Liver (tissue), 9 donors: ENCODE data around the gene MRPS24. TPM values are rescaled to one million over a fixed set of nuclear protein-coding genes. Genes with fewer than 3 reads are reported as not detected.
"Not testable (repeated sequence)": the region's sequence is repeated elsewhere in the genome, so short reads cannot be mapped to it uniquely, and the experiment has no call there.

Experiments
- DNase-seq: peaks from one replicate; pipeline ENCODE4 v3.0.0-alpha.2; 2017; ENCODE audit warnings: low spot score
- H3K27ac ChIP-seq, 2 donors: one replicate each; pipeline ENCODE4 v1.7.0; 2013; ENCODE audit warnings: inconsistent platforms in 2 of 2, low read length in 2 of 2, control low read depth in 1 of 2, low read depth in 1 of 2, mild to moderate bottlenecking in 1 of 2
- H3K27me3 ChIP-seq, 4 donors: one replicate each; pipeline versions ENCODE4 v1.6.1 to v1.7.0; 2013; ENCODE audit warnings: low read length in 3 of 4, inconsistent platforms in 1 of 4, mild to moderate bottlenecking in 1 of 4, moderate library complexity in 1 of 4; ENCODE audit not compliant: control insufficient read depth in 4 of 4, insufficient read depth in 4 of 4
- H3K36me3 ChIP-seq, 4 donors: one replicate each; pipeline versions ENCODE4 v1.6.1 to v1.7.0; 2013; ENCODE audit warnings: low read length in 3 of 4, mild to moderate bottlenecking in 3 of 4, low read depth in 1 of 4, moderate library complexity in 1 of 4; ENCODE audit not compliant: control insufficient read depth in 4 of 4, insufficient read depth in 3 of 4
- H3K4me1 ChIP-seq, 4 donors: one replicate each; pipeline versions ENCODE4 v1.6.1 to v1.7.0; 2013; ENCODE audit warnings: low read length in 3 of 4, mild to moderate bottlenecking in 3 of 4, moderate library complexity in 1 of 4; ENCODE audit not compliant: control insufficient read depth in 4 of 4, insufficient read depth in 4 of 4
- H3K4me3 ChIP-seq, 3 donors: one replicate each; pipeline versions ENCODE4 v1.6.1 to v1.7.0; 2013; ENCODE audit warnings: low read length in 3 of 3, control low read depth in 1 of 3, low read depth in 1 of 3, mild to moderate bottlenecking in 1 of 3
- H3K9ac ChIP-seq, 2 donors: one replicate each; pipeline ENCODE4 v1.7.0; 2013; ENCODE audit warnings: low read length in 2 of 2, mild to moderate bottlenecking in 2 of 2, moderate library complexity in 2 of 2, control low read depth in 1 of 2, low read depth in 1 of 2
- H3K9me3 ChIP-seq, 4 donors: one replicate each; pipeline versions ENCODE4 v1.6.1 to v1.7.0; 2013; ENCODE audit warnings: low read length in 3 of 4; ENCODE audit not compliant: control insufficient read depth in 4 of 4
- ATF3 ChIP-seq: IDR thresholded peaks from 2 replicates; pipeline ENCODE4 v1.6.1; 2016; ENCODE audit warnings: antibody characterized with exemption
- CTCF ChIP-seq: fragments of 150-350 bp; IDR thresholded peaks from 2 replicates; pipeline ENCODE4 v1.5.1; 2017; ENCODE audit warnings: improper control_type of control experiment, low read depth, low read length; ENCODE audit not compliant: missing input control
- EGR1 ChIP-seq, 2 donors: IDR thresholded peaks; 2 replicates each; pipeline ENCODE4 v1.6.1; 2016 to 2018; ENCODE audit warnings: antibody characterized with exemption in 2 of 2, low read depth in 2 of 2
- FOXA1 ChIP-seq: IDR thresholded peaks from 2 replicates; pipeline ENCODE4 v1.6.1; 2016; ENCODE audit warnings: antibody characterized with exemption
- FOXA2 ChIP-seq: IDR thresholded peaks from 2 replicates; pipeline ENCODE4 v1.6.1; 2016; ENCODE audit warnings: antibody characterized with exemption
- HNF4A ChIP-seq, 2 donors: conservative IDR thresholded peaks; 2 replicates each; pipeline ENCODE4 v1.6.1; 2016; ENCODE audit warnings: antibody characterized with exemption in 2 of 2, mild to moderate bottlenecking in 2 of 2
- HNF4G ChIP-seq: IDR thresholded peaks from 2 replicates; pipeline ENCODE4 v1.6.1; 2016; ENCODE audit warnings: antibody characterized with exemption
- JUND ChIP-seq, 2 donors: IDR thresholded peaks; 2 replicates each; pipeline ENCODE4 v1.6.1; 2016; ENCODE audit warnings: antibody characterized with exemption in 2 of 2
- NR2F2 ChIP-seq: IDR thresholded peaks from 2 replicates; pipeline ENCODE4 v1.6.1; 2016; ENCODE audit warnings: antibody characterized with exemption
- RAD21 ChIP-seq, 2 donors: IDR thresholded peaks; 2 replicates each; pipeline ENCODE4 v1.6.1; 2016; ENCODE audit warnings: antibody characterized with exemption in 2 of 2, mild to moderate bottlenecking in 2 of 2
- RXRA ChIP-seq, 2 donors: IDR thresholded peaks; 2 replicates each; pipeline ENCODE4 v1.6.1; 2017 to 2018; ENCODE audit warnings: antibody characterized with exemption in 2 of 2, mild to moderate bottlenecking in 1 of 2
- SP1 ChIP-seq: IDR thresholded peaks from 2 replicates; pipeline ENCODE4 v1.6.1; 2018; ENCODE audit warnings: antibody characterized with exemption, mild to moderate bottlenecking
- TAF1 ChIP-seq: conservative IDR thresholded peaks from 2 replicates; pipeline ENCODE4 v1.6.1; 2016; ENCODE audit warnings: antibody characterized with exemption, mild to moderate bottlenecking
- YY1 ChIP-seq: IDR thresholded peaks from 2 replicates; pipeline ENCODE4 v1.6.1; 2016; ENCODE audit warnings: antibody characterized with exemption, mild to moderate bottlenecking
- WGBS: extraction: QIAGEN DNeasy Blood & Tissue Kit; methylation state at CpG from one replicate; pipeline ENCODE4 v1.1.7; 2013; 5-methylcytosine and 5-hydroxymethylcytosine counted together
- polyA plus RNA-seq, 2 donors: library from polyadenylated mRNA; stranded (reverse) in 1 of 2; unstranded in 1 of 2; fragments of 200-250 nt in 1 of 2; fragments of >200 nt in 1 of 2; fragmentation: Nextera tagmentation in 1 of 2; extraction: Ambion mirVana in 1 of 2; gene quantifications; one replicate each; pipeline versions ENCODE4 v1.2.1 to v1.2.3, GENCODE V29; 2013 to 2015
- total RNA-seq, 2 donors: library from RNA; depleted of rRNA; stranded (reverse); fragments of >200 nt; gene quantifications; one replicate each; pipeline ENCODE4 v1.2.3, GENCODE V29; 2014
- TF ChIP-seq, protein P1 (sequence below): IDR thresholded peaks from 2 replicates; pipeline ENCODE4 v1.6.1; 2016; ENCODE audit warnings: antibody characterized with exemption
- TF ChIP-seq, protein P2 (sequence below): IDR thresholded peaks from 2 replicates; pipeline ENCODE4 v1.6.1; 2016; ENCODE audit warnings: antibody characterized with exemption, mild to moderate bottlenecking
- donor health status: healthy.
- donor health status: healthy.
- donor health status: healthy.
- donor health status: healthy.
- donor health status: healthy.

The MRPS24 gene
- total and polyA plus RNA-seq, 4 donors: 38.7 to 177 (median 82.3) TPM

- WGBS: 69% methylated on average over 9 of the region's 9 CpGs
- Histone ChIP-seq H3K4me3 (no peak overlapping the region), H3K36me3 (no peaks in the 10 kb centered on the region), H3K4me1 (peaks cover 0 to 12% (median 0%) of the 10 kb centered on the region in 4 donors), H3K9ac (peak overlapping the region in 1 of 2 donors; percentile 69), H3K27ac (no peak overlapping the region), H3K27me3 (no peaks in the 10 kb centered on the region), H3K9me3 (no peaks in the 10 kb centered on the region)
- DNase-seq: no peak
- no peak for TF ChIP-seq HNF4G
- no peak for TF ChIP-seq SP1
- TF ChIP-seq JUND (IDR thresholded peaks at IDR 0.05): no peak
These were observed 31.1 kb downstream of the MRPS24 start for GRCh38 chr7:43838201-43838658.

- H3K36me3 ChIP-seq: no peaks in the 10 kb centered on the region
- H3K27ac ChIP-seq: peak overlapping the region; percentile 11 to 41
- no peaks in the 10 kb centered on the region for H3K9me3 ChIP-seq
- H3K4me3 ChIP-seq: peak overlapping the region; percentile 35 to 70 (median 47)
- TF ChIP-seq JUND (IDR thresholded peaks at IDR 0.05): peak; percentile 80 to 82
- TF ChIP-seq, protein P1, sequence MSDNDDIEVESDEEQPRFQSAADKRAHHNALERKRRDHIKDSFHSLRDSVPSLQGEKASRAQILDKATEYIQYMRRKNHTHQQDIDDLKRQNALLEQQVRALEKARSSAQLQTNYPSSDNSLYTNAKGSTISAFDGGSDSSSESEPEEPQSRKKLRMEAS: peak; percentile 87
- no peak for TF ChIP-seq RAD21 (IDR thresholded peaks at IDR 0.05)
- H3K4me1 ChIP-seq: peaks cover 0 to 12% (median 0%) of the 10 kb centered on the region in 4 donors
- no peak for DNase-seq
- WGBS: 49% methylated on average over 8 of the region's 8 CpGs
- peak overlapping the region in 1 of 2 donors; percentile 32 for H3K9ac ChIP-seq
- no peaks in the 10 kb centered on the region for H3K27me3 ChIP-seq
These were observed 34.7 kb downstream of the MRPS24 start for GRCh38 chr7:43834463-43835251.

- not testable (repeated sequence) for H3K27me3 ChIP-seq, H3K9ac ChIP-seq, H3K27ac ChIP-seq, DNase-seq, H3K36me3 ChIP-seq, H3K4me3 ChIP-seq, H3K9me3 ChIP-seq, H3K4me1 ChIP-seq
These were observed 38.4 kb downstream of the MRPS24 start for GRCh38 chr7:43830917-43831316.

DNA sequence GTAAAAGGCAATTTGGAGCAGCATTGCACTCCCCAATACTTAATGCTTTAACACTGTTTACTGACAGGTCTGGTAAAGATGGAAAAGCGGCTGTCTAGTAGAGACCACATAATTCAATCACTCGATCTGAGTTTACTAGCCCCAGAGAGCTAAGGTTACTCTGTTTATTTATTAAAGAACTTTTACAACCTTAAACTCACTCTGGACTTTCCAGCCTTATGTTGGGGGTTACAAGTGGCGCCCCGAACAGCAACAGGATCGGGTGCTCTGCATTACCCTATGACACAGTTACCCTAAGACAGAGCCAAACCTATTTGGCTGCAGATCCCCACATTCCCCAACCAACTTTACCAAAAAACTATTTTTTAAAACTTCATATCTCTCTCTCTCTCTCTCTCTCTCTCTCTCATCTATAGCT is 43.9 kb downstream of the MRPS24 start:
- Histone ChIP-seq H3K9ac (no peak overlapping the region), H3K9me3 (no peaks in the 10 kb centered on the region), H3K27me3 (no peaks in the 10 kb centered on the region), H3K4me3 (no peak overlapping the region), H3K36me3 (no peaks in the 10 kb centered on the region), H3K4me1 (no peaks in the 10 kb centered on the region), H3K27ac (no peak overlapping the region)
- 87% methylated on average over 5 of the region's 5 CpGs for WGBS
- DNase-seq: no peak
- TF ChIP-seq HNF4A (conservative IDR thresholded peaks at IDR 0.05) (no peak), TAF1 (no peak), FOXA1 (no peak), ATF3 (no peak), NR2F2 (no peak), EGR1 (IDR thresholded peaks at IDR 0.05; ENCODE audit: low read depth in 2 of 2) (no peak), HNF4G (no peak), JUND (IDR thresholded peaks at IDR 0.05) (no peak), CTCF (no peak), YY1 (no peak), RXRA (IDR thresholded peaks at IDR 0.05) (no peak), SP1 (no peak), RAD21 (IDR thresholded peaks at IDR 0.05) (no peak), FOXA2 (no peak)
- TF ChIP-seq, protein P1: no peak
- TF ChIP-seq, protein P2, sequence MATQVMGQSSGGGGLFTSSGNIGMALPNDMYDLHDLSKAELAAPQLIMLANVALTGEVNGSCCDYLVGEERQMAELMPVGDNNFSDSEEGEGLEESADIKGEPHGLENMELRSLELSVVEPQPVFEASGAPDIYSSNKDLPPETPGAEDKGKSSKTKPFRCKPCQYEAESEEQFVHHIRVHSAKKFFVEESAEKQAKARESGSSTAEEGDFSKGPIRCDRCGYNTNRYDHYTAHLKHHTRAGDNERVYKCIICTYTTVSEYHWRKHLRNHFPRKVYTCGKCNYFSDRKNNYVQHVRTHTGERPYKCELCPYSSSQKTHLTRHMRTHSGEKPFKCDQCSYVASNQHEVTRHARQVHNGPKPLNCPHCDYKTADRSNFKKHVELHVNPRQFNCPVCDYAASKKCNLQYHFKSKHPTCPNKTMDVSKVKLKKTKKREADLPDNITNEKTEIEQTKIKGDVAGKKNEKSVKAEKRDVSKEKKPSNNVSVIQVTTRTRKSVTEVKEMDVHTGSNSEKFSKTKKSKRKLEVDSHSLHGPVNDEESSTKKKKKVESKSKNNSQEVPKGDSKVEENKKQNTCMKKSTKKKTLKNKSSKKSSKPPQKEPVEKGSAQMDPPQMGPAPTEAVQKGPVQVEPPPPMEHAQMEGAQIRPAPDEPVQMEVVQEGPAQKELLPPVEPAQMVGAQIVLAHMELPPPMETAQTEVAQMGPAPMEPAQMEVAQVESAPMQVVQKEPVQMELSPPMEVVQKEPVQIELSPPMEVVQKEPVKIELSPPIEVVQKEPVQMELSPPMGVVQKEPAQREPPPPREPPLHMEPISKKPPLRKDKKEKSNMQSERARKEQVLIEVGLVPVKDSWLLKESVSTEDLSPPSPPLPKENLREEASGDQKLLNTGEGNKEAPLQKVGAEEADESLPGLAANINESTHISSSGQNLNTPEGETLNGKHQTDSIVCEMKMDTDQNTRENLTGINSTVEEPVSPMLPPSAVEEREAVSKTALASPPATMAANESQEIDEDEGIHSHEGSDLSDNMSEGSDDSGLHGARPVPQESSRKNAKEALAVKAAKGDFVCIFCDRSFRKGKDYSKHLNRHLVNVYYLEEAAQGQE: no peak
